ENCODE results near the gene TNIP1.

DNA sequence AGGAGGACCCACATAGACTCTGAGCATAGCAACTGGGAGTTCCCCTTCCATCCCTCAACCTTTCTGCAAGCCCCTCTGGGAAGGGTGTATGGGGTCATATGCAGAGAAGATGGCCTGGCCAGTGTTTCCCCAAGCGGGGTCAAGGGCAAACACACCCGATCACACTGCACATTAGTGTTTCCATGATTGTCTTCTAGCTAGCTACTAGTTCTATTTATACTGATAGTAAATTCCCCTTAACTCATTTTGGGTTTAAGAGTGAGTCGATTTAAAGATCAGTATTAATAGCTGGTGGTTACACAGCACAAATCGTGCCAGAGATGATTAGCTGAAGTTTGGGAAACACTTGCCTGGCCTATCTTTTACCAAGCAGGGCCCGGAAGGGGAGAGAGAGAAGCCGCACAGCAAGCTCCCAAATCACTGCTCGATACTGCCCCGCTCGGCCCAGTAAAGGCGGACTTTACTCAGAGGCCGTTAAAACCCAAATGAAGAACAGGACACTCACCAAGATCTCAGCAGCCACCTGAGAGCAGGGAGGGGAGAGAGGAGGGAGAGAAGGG lies 29.4 kb upstream of the TNIP1 start:
- TF ChIP-seq, protein P1, sequence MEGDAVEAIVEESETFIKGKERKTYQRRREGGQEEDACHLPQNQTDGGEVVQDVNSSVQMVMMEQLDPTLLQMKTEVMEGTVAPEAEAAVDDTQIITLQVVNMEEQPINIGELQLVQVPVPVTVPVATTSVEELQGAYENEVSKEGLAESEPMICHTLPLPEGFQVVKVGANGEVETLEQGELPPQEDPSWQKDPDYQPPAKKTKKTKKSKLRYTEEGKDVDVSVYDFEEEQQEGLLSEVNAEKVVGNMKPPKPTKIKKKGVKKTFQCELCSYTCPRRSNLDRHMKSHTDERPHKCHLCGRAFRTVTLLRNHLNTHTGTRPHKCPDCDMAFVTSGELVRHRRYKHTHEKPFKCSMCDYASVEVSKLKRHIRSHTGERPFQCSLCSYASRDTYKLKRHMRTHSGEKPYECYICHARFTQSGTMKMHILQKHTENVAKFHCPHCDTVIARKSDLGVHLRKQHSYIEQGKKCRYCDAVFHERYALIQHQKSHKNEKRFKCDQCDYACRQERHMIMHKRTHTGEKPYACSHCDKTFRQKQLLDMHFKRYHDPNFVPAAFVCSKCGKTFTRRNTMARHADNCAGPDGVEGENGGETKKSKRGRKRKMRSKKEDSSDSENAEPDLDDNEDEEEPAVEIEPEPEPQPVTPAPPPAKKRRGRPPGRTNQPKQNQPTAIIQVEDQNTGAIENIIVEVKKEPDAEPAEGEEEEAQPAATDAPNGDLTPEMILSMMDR (IDR thresholded peaks at IDR 0.05; ENCODE audit: low read depth, low read length, poor library complexity, severe bottlenecking), result no peak
- TF ChIP-seq EZH2phosphoT487 (IDR thresholded peaks at IDR 0.05; ENCODE audit: borderline replicate concordance, low read length), result no peak

All from DOHH2 (cell line).